GM13977 (cell line): ENCODE measurements around the gene OPRM1.

Experiments
- DNase-seq: peaks from one replicate; pipeline ENCODE4 v3.0.0; 2012; ENCODE audit warnings: low spot score
- in situ Hi-C: fragments of 300-500 bp; cut with MboI; formaldehyde crosslinking; loops from one replicate; pipeline ENCODE4 v1.12.0; 2022; ENCODE audit warnings: low sequenced_read_pairs, low pct_unique_long_range_greater_than_20kb, mixed read lengths, inconsistent platforms; ENCODE audit not compliant: unreplicated experiment
- TF ChIP-seq, protein P1 (sequence below): IDR thresholded peaks from 2 replicates; pipeline ENCODE4 v1.5.1; 2012; ENCODE audit warnings: mild to moderate bottlenecking, control low read depth; ENCODE audit not compliant: insufficient read depth; ENCODE audit errors: extremely low read depth, missing control alignments

Gene OPRM1

DNA sequence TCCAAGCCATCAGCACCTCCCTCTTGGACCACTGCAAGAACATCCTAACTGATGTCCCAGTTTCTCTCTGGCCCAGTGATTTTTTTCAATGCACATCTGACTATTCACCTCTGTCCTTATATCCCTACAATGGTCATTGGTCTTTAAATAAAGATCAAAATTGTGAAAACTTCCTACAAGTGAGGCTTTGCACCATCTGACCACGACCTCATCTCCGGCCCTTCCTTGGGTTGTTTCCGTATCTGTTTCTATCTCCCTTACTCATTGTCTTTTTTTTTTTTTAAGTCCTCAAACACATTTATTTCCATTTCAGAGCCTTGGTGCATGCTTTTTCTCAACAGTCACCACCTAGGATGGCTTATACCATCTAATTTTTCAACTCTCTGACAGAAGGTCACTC is 229.4 kb downstream of the OPRM1 start:
- TF ChIP-seq, protein P1, sequence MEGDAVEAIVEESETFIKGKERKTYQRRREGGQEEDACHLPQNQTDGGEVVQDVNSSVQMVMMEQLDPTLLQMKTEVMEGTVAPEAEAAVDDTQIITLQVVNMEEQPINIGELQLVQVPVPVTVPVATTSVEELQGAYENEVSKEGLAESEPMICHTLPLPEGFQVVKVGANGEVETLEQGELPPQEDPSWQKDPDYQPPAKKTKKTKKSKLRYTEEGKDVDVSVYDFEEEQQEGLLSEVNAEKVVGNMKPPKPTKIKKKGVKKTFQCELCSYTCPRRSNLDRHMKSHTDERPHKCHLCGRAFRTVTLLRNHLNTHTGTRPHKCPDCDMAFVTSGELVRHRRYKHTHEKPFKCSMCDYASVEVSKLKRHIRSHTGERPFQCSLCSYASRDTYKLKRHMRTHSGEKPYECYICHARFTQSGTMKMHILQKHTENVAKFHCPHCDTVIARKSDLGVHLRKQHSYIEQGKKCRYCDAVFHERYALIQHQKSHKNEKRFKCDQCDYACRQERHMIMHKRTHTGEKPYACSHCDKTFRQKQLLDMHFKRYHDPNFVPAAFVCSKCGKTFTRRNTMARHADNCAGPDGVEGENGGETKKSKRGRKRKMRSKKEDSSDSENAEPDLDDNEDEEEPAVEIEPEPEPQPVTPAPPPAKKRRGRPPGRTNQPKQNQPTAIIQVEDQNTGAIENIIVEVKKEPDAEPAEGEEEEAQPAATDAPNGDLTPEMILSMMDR = no peak
- in situ Hi-C loops = no loop called here
- DNase-seq = no peak

DNA sequence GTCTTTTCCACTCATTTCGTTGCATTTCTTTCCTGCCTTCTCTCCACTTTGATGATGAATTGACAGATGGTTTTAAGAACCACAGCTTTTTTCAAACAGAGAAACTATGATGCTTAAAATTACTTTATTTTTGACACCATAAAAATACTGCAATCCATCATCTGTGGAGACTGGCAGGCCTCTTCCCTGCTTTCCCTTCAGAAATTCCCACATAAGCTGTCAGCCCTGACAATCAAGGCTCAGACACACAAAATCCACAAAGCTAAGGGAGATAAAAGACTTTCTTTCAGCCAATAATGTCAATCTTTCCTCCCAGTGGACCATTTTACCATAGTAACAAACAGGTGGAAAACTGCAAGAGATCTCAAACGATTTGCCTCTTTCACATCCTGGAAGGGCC is 235.1 kb downstream of the OPRM1 start:
- in situ Hi-C loops = no loop called here
- TF ChIP-seq, protein P1 = no peak
- no peak for DNase-seq

DNA sequence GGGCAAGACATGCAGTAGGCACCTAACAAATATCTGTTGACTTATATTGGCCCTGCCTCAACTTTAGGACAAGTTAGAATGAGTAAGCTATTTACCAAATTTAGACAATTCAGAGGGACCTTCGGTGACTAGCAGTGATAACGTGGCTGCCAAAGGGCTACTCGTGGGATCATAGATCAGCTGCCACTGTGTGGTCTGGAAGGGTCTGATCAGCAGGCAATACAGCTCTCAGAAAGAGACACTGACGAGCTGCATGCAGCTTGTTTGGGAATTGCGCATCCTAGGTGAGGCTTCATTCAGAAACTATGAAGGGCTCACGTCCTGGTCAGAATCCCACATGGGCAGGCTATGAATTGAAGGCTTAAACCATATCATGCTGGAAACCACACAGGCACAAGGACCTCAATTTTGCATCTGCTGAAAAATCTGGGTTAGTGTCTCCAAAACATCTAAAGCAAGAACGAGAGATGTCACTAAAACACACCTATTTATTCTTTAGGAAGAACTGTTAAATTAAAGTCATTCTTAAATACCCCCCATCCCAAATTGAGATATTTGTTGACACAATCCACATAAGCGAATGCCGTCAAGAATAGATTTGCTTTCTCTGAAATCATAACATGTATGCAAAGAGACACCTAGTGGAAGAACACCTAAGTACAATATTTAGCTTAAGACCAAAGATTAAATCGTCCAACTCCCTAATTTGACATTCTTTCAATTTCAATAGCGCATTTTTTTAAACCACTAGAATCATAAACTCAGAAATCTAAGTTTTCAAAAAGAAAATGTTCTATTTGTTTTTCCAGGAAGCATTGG is 238.0 kb downstream of the OPRM1 start:
- in situ Hi-C loops = loop anchor here (5.0 kb wide), 1 partner anchor 120 kb away; no protein-coding TSS in a partner anchor
- TF ChIP-seq, protein P1 = peak; percentile 59
- peak; percentile 39 for DNase-seq

DNA sequence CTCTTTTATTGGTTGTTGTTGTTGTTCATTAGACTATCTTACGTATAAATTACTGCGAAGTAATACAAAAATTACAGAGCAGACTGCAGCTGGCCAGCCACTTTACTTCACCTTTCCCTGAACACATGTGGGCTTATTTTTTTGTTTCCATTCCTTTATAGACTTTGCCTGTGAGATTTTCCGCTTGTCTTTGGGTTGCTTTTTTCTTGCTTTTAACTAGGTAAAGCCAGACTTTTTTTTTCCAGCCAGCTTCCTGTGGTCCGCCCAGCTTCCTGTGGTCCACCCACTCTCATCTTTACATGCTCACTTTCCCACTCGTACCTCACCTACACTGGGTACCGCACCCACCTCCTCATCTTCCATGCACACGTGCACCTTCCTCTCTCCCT is 238.6 kb downstream of the OPRM1 start:
- TF ChIP-seq, protein P1 = peak; percentile 2
- in situ Hi-C loops = loop anchor here (5.0 kb wide), 1 partner anchor 120 kb away; no protein-coding TSS in a partner anchor
- no peak for DNase-seq

DNA sequence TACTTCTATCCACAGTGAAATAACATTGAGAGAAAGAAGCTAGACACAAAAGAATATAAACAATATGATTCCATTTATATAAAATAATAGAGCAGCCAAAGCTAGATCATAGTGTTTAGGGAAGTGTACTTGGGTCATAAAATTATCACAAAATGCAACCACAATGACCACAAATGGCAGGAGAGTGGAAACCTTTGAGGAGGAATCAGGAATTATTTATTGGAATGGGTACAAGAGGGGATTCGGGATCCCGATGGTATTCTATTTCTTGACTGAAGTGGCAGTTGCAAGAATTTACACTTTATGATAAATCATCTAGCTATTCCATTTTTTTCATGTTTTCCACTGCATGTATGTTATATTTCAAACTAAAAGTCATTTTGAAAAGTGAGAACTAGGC is 241.5 kb downstream of the OPRM1 start:
- in situ Hi-C loops = no loop called here
- no peak for DNase-seq

DNA sequence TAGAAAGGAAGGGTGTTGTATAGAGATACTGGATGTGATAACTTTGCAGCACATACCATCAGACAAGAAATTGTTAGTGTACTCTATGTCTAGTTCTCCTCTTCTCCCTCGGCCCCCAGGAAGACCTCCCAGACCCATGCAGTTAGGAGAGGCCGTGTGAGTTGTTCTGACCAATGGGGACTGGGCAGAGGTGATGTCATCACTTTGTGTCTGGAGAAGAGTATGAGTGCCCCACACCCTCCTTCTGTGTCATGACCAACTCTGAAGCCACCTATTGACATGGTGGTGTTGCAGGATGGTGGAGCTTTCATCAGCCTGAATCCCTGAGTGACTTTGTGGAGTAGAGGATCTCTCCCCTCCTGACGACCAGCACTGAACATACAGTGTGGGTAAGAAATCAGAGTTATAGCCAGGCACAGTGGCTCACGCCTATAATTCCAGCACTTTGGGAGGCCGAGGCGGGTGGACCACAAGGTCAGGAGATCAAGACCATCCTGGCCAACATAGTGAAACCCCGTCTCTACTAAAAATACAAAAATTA is 245.3 kb downstream of the OPRM1 start:
- TF ChIP-seq, protein P1 = no peak
- DNase-seq = no peak
- in situ Hi-C loops = no loop called here

More for the DNA sequence above, 241.5 kb downstream of the OPRM1 start:
- TF ChIP-seq, protein P1 = no peak
